Endodermal cell (in vitro differentiated cells): ENCODE measurements around the gene ANKRD34A. TPM values are rescaled to one million over a fixed set of nuclear protein-coding genes. Genes with fewer than 3 reads are reported as not detected.

Experiments
- DNase-seq: peaks from one replicate; pipeline ENCODE4 v3.0.0-alpha.2; 2017
- H3K27ac ChIP-seq: 2 replicates; pipeline ENCODE4 v1.5.1; 2013; ENCODE audit warnings: mild to moderate bottlenecking, low read depth, low read length, moderate library complexity
- H3K27me3 ChIP-seq: 2 replicates; pipeline ENCODE4 v1.6.1; 2013; ENCODE audit warnings: mild to moderate bottlenecking, low read length, moderate library complexity; ENCODE audit not compliant: insufficient read depth, control insufficient read depth, poor library complexity, severe bottlenecking
- H3K36me3 ChIP-seq: 2 replicates; pipeline ENCODE4 v1.7.0; 2013; ENCODE audit warnings: mild to moderate bottlenecking, low read length, moderate library complexity; ENCODE audit not compliant: control insufficient read depth, insufficient read depth
- H3K4me1 ChIP-seq: one replicate; pipeline ENCODE4 v1.7.0; 2013; ENCODE audit warnings: low read length; ENCODE audit not compliant: control insufficient read depth, insufficient read depth
- H3K4me3 ChIP-seq: 2 replicates; pipeline ENCODE4 v1.5.1; 2013; ENCODE audit warnings: mild to moderate bottlenecking, low read length, moderate library complexity
- H3K9ac ChIP-seq: 2 replicates; pipeline ENCODE4 v1.6.1; 2013; ENCODE audit warnings: mild to moderate bottlenecking, low read length, moderate library complexity; ENCODE audit not compliant: poor library complexity, severe bottlenecking; ENCODE audit errors: extremely low read depth
- H3K9me3 ChIP-seq: 2 replicates; pipeline ENCODE4 v1.6.1; 2013; ENCODE audit warnings: mild to moderate bottlenecking, low read length, moderate library complexity; ENCODE audit not compliant: control insufficient read depth
- H3K27ac Mint-ChIP-seq: 2 replicates; pipeline ENCODE4 v1.8.0; 2020; ENCODE audit warnings: mixed read lengths
- H3K27me3 Mint-ChIP-seq: 2 replicates; pipeline ENCODE4 v1.8.0; 2021; ENCODE audit warnings: mild to moderate bottlenecking, mixed read lengths; ENCODE audit not compliant: insufficient read depth
- H3K36me3 Mint-ChIP-seq: 2 replicates; pipeline ENCODE4 v1.8.0; 2020; ENCODE audit warnings: low read depth, mixed read lengths
- H3K4me1 Mint-ChIP-seq: 2 replicates; pipeline ENCODE4 v1.8.0; 2020; ENCODE audit warnings: mixed read lengths
- H3K4me3 Mint-ChIP-seq: 2 replicates; pipeline ENCODE4 v1.8.0; 2020; ENCODE audit warnings: mild to moderate bottlenecking, moderate library complexity, mixed read lengths
- H3K9me3 Mint-ChIP-seq: 2 replicates; pipeline ENCODE4 v1.8.0; 2020; ENCODE audit warnings: mild to moderate bottlenecking, mixed read lengths
- WGBS, 2 experiments: methylation state at CpG; one replicate each; pipeline versions ENCODE4 v1.1.5 to v1.1.7; 2013; ENCODE audit warnings: missing lambda C conversion rate in 2 of 2, mixed read lengths in 1 of 2; ENCODE audit not compliant: insufficient coverage in 1 of 2, insufficient read length in 1 of 2; 5-methylcytosine and 5-hydroxymethylcytosine counted together
- total RNA-seq, 2 donors: library from RNA; stranded (reverse); fragmentation: NEBNext Ultra II Directional in 1 of 2; extraction: Animal tissue kit (Norgen Biotek cat#: 25700) in 1 of 2; gene quantifications; 2 replicates in 1 of 2; 3 replicates in 1 of 2; pipeline ENCODE4 v1.2.1, GENCODE V29; 2021
- TF ChIP-seq, protein P1 (sequence below): fragments of 200-600 bp; sonication (generic); conservative IDR thresholded peaks from 2 replicates; pipeline ENCODE4 v1.5.0; 2021; ENCODE audit warnings: antibody characterized with exemption, mild to moderate bottlenecking

The ANKRD34A gene
- total RNA-seq, 2 donors from 2014 or later, result 0.55 to 1.4 TPM

- H3K36me3 ChIP-seq, result peaks cover 39% of the 10 kb centered on the region
- Mint-ChIP-seq H3K27me3 (no peaks in the 10 kb centered on the region), H3K4me3 (peak overlapping the region; percentile 83), H3K36me3 (peaks cover 26% of the 10 kb centered on the region), H3K4me1 (peaks cover 24% of the 10 kb centered on the region), H3K27ac (peak overlapping the region; percentile 94), H3K9me3 (no peaks in the 10 kb centered on the region)
- H3K27me3 ChIP-seq, result no peaks in the 10 kb centered on the region
- H3K9me3 ChIP-seq, result no peaks in the 10 kb centered on the region
- peak overlapping the region; percentile 52 for H3K9ac ChIP-seq
- H3K27ac ChIP-seq, result no peak overlapping the region
- TF ChIP-seq, protein P1, sequence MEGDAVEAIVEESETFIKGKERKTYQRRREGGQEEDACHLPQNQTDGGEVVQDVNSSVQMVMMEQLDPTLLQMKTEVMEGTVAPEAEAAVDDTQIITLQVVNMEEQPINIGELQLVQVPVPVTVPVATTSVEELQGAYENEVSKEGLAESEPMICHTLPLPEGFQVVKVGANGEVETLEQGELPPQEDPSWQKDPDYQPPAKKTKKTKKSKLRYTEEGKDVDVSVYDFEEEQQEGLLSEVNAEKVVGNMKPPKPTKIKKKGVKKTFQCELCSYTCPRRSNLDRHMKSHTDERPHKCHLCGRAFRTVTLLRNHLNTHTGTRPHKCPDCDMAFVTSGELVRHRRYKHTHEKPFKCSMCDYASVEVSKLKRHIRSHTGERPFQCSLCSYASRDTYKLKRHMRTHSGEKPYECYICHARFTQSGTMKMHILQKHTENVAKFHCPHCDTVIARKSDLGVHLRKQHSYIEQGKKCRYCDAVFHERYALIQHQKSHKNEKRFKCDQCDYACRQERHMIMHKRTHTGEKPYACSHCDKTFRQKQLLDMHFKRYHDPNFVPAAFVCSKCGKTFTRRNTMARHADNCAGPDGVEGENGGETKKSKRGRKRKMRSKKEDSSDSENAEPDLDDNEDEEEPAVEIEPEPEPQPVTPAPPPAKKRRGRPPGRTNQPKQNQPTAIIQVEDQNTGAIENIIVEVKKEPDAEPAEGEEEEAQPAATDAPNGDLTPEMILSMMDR, result no peak
- 11 to 12% methylated on average over 19 to 33 of the region's 33 CpGs for WGBS, 2 experiments
- H3K4me1 ChIP-seq, result peaks cover 8% of the 10 kb centered on the region
- peak; percentile 87 for DNase-seq
- H3K4me3 ChIP-seq, result peak overlapping the region; percentile 85
Observed at GRCh38 chr1:145918992-145919939, 45.1 kb downstream of the ANKRD34A start.

- peaks cover 26% of the 10 kb centered on the region for H3K36me3 Mint-ChIP-seq
- TF ChIP-seq, protein P1, result no peak
- DNase-seq, result peak; percentile 95
- peak within 1 kb of the TSS; percentile 94 for H3K27ac Mint-ChIP-seq
- WGBS, 2 experiments, result 3 to 6% methylated on average over 10 to 51 of the region's 51 CpGs
- Histone ChIP-seq H3K27ac (peak within 1 kb of the TSS; percentile 43), H3K4me1 (peaks cover 8% of the 10 kb centered on the region), H3K27me3 (no peaks in the 10 kb centered on the region), H3K9ac (peak within 1 kb of the TSS; percentile 52), H3K9me3 (no peaks in the 10 kb centered on the region), H3K4me3 (peak within 1 kb of the TSS; percentile 85), H3K36me3 (peaks cover 37% of the 10 kb centered on the region)
- peak within 1 kb of the TSS; percentile 83 for H3K4me3 Mint-ChIP-seq
- no peaks in the 10 kb centered on the region for H3K27me3 Mint-ChIP-seq
- peaks cover 24% of the 10 kb centered on the region for H3K4me1 Mint-ChIP-seq
- H3K9me3 Mint-ChIP-seq, result no peaks in the 10 kb centered on the region
Observed at GRCh38 chr1:145918144-145918991, 46.0 kb downstream of the ANKRD34A start, which contains the start of gene PEX11B. TSS of gene PEX11B (minus strand) at chr1:145918717. CDS start at chr1:145918688, 29 bp downstream.

DNA sequence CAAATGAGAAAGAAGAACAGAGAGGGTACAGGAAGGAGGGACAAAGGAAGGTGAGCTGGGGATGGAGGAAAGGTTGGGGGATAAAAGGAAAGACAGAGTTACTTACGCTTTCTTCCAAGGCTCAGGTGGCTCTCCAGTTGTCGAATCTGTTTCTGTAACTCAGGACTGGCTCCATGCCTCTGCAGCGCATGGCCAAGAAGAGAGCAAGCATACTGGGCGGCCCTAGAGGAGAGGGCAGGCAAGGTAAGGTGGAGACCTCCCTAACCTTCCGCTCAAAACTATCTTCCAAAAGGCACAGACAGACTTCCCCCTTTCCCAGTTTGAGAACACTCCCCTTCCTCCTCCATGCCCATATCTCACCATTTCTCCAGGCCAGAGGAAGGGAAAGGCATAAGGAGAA is 46.8 kb downstream of the ANKRD34A start:
- Histone ChIP-seq H3K4me1 (peaks cover 8% of the 10 kb centered on the region), H3K9ac (peak overlapping the region; percentile 52), H3K9me3 (no peaks in the 10 kb centered on the region), H3K27me3 (no peaks in the 10 kb centered on the region), H3K27ac (no peak overlapping the region), H3K36me3 (peaks cover 33% of the 10 kb centered on the region), H3K4me3 (peak overlapping the region; percentile 85)
- DNase-seq, result no peak
- H3K4me1 Mint-ChIP-seq, result peaks cover 24% of the 10 kb centered on the region
- peak overlapping the region; percentile 83 for H3K4me3 Mint-ChIP-seq
- H3K9me3 Mint-ChIP-seq, result no peaks in the 10 kb centered on the region
- H3K36me3 Mint-ChIP-seq, result peaks cover 24% of the 10 kb centered on the region
- TF ChIP-seq, protein P1, result no peak
- no peak overlapping the region for H3K27ac Mint-ChIP-seq
- no peaks in the 10 kb centered on the region for H3K27me3 Mint-ChIP-seq
- WGBS, 2 experiments, result 87 to 100% methylated on average over 1 to 5 of the region's 5 CpGs
